Tibial nerve (tissue), 4 donors: ENCODE data around the gene LRRC46.

ENCODE experiments used
- CTCF ChIP-seq, 5 experiments: fragments of 200-600 bp in 3 of 5; fragments of 450-650 bp in 2 of 5; sonication (generic) in 3 of 5; IDR thresholded peaks; one replicate each; pipeline ENCODE4 v1.5.1; 2016 to 2019; ENCODE audit warnings: antibody characterized with exemption in 5 of 5, mild to moderate bottlenecking in 3 of 5, moderate library complexity in 2 of 5
- EP300 ChIP-seq, 2 donors: sonication (generic); formaldehyde crosslinking; IDR thresholded peaks; one replicate each; pipeline ENCODE4 v1.6.1; 2017; ENCODE audit warnings: antibody characterized with exemption in 2 of 2, mild to moderate bottlenecking in 1 of 2
- POLR2A ChIP-seq, 2 donors: fragments of 450-650 bp; IDR thresholded peaks; one replicate each; pipeline ENCODE4 v1.6.1; 2017; ENCODE audit warnings: antibody characterized with exemption in 2 of 2, mild to moderate bottlenecking in 2 of 2, moderate library complexity in 2 of 2

- no peak for TF ChIP-seq CTCF (IDR thresholded peaks at IDR 0.05)
- no peak for TF ChIP-seq POLR2A (IDR thresholded peaks at IDR 0.05)
- no peak for TF ChIP-seq EP300 (IDR thresholded peaks at IDR 0.05)
Measured at GRCh38 chr17:47857551-47858455, 26.3 kb downstream of the LRRC46 start.
